ENCODE data around the gene LGALS13.

Gene LGALS13

DNA sequence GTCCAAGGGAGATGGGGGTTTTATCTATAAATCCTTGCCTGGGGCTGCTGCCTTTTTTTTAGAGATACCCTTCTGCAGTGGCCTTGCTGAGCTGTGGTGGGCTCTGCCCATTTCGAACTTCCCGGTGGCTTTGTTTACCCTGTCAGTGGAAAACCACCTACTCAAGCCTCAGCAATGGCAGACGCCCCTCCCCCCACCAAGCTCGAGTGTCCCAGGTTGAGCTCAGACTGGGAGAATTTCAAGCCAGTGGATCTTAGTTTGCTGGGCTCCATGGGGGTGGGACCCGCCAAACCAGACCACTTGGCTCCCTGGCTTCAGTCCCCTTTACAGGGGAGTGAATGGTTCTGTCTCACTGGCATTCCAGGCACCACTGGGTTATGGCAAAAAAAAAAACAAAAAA lies 21.6 kb downstream of the LGALS13 start:
- DNase-seq = no peak

DNA sequence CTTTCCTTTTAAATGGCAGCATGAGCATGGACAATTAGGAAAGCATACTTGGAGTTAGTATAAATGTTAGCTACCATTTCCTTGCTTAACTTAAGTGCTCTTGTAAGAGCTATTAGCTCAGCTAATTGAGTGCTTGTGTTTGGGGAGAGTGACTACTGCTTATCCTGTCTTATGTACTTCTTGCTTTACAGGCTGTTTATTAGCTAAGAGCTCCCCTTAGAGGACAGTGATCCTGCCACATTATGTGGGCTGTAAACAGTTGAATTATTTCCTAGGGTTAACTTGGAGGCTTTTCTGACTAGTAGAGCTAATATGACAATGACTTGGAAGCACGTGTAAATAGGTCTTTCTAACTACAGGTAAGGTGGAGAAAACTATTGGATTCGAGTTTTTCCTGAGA lies 25.3 kb downstream of the LGALS13 start:
- peak; percentile 8 for DNase-seq

DNA sequence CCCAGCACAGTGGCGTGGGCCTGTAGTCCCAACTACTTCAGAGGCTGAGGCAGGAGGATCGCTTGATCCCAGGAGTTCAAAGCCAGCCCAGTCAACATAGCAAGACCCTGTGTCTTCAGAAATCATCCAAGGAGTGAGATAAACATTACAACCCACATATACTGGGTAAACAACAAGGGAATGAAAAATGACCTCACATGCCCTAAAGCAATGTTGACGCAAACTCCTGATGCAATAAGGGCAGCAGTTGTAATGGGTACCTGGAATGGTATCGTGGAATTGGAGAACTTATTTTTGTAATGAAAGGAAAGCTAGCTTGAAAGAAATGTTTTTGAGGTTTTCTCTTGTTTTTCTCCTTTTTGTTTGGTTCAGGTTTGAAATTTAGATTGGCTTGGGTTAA lies 28.9 kb downstream of the LGALS13 start:
- no peak for DNase-seq

DNA sequence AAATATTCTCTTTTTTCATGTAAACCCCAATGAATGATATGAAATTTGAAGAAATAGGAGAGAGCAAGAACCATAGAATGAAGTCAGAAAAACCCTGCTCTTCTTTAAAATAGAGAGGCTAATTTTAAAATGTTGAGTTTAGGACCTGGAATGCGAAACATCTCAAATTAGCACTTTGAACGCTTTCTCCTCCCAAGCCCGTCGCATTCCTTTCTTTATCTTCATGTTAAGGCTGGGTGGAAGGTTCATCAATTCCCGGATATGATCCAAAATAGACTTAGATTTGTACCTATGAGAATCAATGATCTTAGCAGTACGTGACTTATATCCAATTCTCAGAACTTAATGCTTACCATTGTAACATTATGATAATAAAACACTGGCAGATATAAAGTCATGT lies 29.3 kb downstream of the LGALS13 start:
- DNase-seq = no peak

DNA sequence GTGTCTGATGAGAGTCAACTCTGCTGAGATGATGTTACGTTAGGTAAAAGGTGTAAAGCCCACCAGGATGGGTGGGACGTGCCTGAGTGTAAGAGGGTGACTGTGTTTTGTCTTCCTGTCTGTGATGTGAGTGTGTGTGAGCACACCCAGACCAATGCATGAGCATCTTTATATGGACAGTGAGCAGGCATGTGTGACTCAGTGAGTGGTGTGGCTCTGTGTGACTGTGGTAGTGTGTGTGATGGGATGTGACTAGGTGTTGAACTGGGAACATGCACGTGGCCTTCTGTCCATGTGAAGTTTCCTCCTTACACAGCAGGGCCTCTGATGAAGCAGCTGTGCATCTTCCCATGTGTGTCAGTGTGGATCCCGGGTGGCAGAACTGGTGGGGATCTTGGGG lies 35.6 kb downstream of the LGALS13 start:
- no peak for DNase-seq

DNA sequence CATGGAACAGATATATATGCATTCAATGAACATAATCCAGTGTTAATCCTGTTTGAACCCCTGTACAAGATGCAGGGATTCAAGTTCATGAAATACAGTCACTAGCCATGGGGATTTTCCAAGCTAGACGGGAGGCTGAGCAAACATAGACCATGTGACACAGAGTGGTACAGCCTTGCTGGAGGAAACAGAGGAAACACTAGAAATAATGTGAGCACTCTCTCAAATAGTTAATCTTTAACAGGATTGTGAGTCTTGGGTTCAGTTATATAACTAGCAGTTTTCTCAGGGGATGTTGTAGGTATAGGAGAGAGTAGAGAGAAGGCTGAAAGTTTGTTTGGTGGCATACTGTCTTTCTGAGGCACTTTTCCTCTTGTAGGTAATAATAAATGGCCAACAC lies 39.4 kb downstream of the LGALS13 start:
- DNase-seq = no peak

DNA sequence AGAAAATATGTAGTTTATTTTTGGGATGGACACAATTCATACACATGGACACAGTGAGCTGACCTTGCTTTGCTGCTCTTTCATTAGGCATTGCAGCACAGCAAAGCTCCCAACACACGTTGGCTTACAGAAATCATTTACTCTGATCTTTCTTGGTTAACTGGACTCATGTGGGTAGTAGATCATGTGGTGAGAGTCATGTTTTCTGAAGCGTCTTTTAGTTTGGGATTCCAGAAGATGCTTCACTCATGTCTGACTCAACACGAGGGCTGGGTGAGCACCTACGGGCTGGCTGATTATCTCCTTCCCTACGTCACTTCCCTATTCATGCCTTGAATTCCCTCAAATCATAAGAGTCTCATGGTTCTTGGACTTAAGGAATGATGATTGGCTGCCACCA lies 41.3 kb downstream of the LGALS13 start:
- no peak for DNase-seq

DNA sequence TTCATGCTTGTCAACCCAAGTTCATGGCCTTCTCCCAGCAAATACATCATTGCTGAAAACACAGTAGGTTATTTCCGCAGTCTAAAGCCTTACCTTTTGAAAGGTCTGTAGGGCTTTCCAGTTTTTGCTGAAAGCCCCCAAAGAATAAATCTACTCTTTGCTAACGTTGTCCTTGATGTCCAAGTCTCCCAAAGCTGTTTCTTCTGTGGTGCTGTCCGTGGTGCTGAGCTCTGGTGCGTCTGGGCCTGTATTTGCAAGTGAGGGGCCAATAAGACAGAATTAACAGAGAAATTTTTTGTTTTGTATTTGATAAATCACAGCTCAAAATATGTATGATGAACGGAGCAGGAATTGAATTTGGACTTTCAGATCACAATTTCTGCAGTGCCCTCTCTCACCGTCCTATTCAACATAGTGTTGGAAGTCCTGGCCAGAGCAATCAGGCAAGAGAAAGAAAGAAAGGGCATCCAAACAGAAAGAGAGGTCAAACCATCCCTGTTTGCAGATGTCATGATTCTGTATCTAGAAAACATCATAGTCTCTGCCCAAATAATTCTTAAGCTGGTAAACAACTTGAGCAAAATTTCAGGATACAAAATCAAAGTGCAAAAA lies 43.6 kb downstream of the LGALS13 start:
- no peak for DNase-seq

DNA sequence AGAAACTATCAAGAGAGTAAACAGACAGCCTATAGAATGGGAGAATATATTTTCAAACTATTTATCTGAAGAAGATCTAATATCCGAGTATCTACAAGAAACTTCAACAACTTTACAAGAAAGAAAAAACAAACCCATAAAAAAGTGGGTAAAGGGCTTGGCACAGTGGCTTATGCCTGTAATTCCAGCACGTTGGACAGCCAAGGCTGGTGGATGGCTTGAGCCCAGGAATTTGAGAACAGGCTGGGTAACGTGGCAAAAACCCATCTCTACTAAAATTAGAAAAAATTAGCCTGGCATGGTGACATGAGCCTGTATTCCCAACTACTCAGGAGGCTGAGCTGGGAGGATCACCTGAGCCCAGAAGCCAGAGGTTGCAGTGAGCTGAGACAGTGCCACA lies 45.6 kb downstream of the LGALS13 start:
- DNase-seq = no peak

DNA sequence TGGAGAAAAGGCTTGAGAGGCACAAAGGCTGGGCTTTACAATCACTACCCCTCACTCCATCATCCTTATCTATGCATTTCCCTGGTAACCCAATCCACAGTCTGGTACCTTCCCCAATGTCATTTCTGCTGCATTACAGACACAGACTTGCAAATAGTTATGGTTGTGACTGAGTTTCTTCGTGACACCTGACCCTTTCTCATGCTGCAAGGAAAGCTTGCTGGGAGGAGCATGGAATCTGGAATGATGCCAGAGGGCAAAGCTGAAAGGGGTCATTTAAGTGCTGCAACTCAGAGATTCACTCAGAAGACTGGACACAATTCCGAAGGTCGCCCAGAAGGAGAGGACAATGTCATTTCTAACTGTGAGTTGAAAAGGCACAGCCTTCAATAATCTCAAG lies 53.3 kb downstream of the LGALS13 start, which contains the start of gene LGALS16:
Gene LGALS16, plus strand, starts transcription at position 301 of the 400 bp plus-strand sequence. Its CDS starts 49 bp downstream, at position 350.
- no peak for DNase-seq
